ENCODE results near the gene SAMD4B.
A peak's percentile ranks its signal among the peaks of the same experiment; 100 is the strongest.

The SAMD4B gene

GRCh38 chr19:39401549-39402345 lies 59.5 kb downstream of the SAMD4B start:
- Histone ChIP-seq H3K36me3 (replicated peaks; ENCODE audit: insufficient read depth, low read length) (no peaks in the 10 kb centered on the region), H3K4me2 (ENCODE audit: low read depth, low read length) (peak overlapping the region; percentile 94), H3K9me3 (replicated peaks; ENCODE audit: insufficient read depth, low read length) (no peaks in the 10 kb centered on the region), H3K4me1 (ENCODE audit: low read length) (peaks cover 54% of the 10 kb centered on the region), H3K27ac (ENCODE audit: low read length) (peak overlapping the region; percentile 100), H4K20me1 (ENCODE audit: insufficient read depth, low read length) (no peaks in the 10 kb centered on the region), H3K9me2 (replicated peaks; ENCODE audit: insufficient read depth, low read length) (no peaks in the 10 kb centered on the region), H3K4me3 (ENCODE audit: low read length) (peak overlapping the region; percentile 60; the same call in 1 of the 2 replicates), H3F3A (ENCODE audit: insufficient read depth, low read length) (peaks cover 80% of the 10 kb centered on the region), H3K27me3 (replicated peaks; ENCODE audit: insufficient read depth, low read length) (no peaks in the 10 kb centered on the region), H3K79me2 (ENCODE audit: low read length) (peaks cover 9% of the 10 kb centered on the region), H2AFZ (ENCODE audit: low read length) (peak overlapping the region; percentile 49; the same call in 1 of the 2 replicates), H3K9ac (ENCODE audit: low read length) (peak overlapping the region; percentile 100)
- TF ChIP-seq EZH2 (optimal IDR thresholded peaks at IDR 0.05; ENCODE audit: low read depth, low read length) (no peak), CTCF (IDR thresholded peaks at IDR 0.05; ENCODE audit: low read length) (no peak), EZH2phosphoT487 (IDR thresholded peaks at IDR 0.05; ENCODE audit: low read length) (no peak)
- peak; percentile 80 for DNase-seq

GRCh38 chr19:39402346-39403300 lies 60.4 kb downstream of the SAMD4B start:
- peak overlapping the region; percentile 49 for H2AFZ ChIP-seq (ENCODE audit: low read length)

More at GRCh38 chr19:39402346-39403300, 60.4 kb downstream of the SAMD4B start:
- Histone ChIP-seq H3K9me3 (replicated peaks; ENCODE audit: insufficient read depth, low read length) (no peaks in the 10 kb centered on the region), H3K9ac (ENCODE audit: low read length) (peak overlapping the region; percentile 100), H3K4me3 (ENCODE audit: low read length) (peak overlapping the region; percentile 60), H3K4me1 (ENCODE audit: low read length) (peaks cover 47% of the 10 kb centered on the region), H3K9me2 (replicated peaks; ENCODE audit: insufficient read depth, low read length) (no peaks in the 10 kb centered on the region), H3K36me3 (replicated peaks; ENCODE audit: insufficient read depth, low read length) (0 out of 2 replicates have a peak, but pooled peaks cover under 1% of the 10 kb centered on the region), H3K4me2 (ENCODE audit: low read depth, low read length) (peak overlapping the region; percentile 94), H4K20me1 (ENCODE audit: insufficient read depth, low read length) (peaks cover 7% of the 10 kb centered on the region; the same call in 1 of the 2 replicates), H3K79me2 (ENCODE audit: low read length) (peaks cover 17% of the 10 kb centered on the region), H3F3A (ENCODE audit: insufficient read depth, low read length) (peaks cover 81% of the 10 kb centered on the region), H3K27ac (ENCODE audit: low read length) (peak overlapping the region; percentile 100), H3K27me3 (replicated peaks; ENCODE audit: insufficient read depth, low read length) (no peaks in the 10 kb centered on the region)
- no peak for TF ChIP-seq EZH2 (optimal IDR thresholded peaks at IDR 0.05; ENCODE audit: low read depth, low read length)
- no peak for TF ChIP-seq EZH2phosphoT487 (IDR thresholded peaks at IDR 0.05; ENCODE audit: low read length)
- no peak for TF ChIP-seq CTCF (IDR thresholded peaks at IDR 0.05; ENCODE audit: low read length)
- peak; percentile 91 for DNase-seq
